GDM1 (cell line): ENCODE results near the gene AFG3L2.
A peak's percentile ranks its signal among the peaks of the same experiment; 100 is the strongest.

ENCODE experiments used
- DNase-seq: peaks from one replicate; lab custom pipeline; 2025; lab: John Stamatoyannopoulos, UW

Gene AFG3L2

DNA sequence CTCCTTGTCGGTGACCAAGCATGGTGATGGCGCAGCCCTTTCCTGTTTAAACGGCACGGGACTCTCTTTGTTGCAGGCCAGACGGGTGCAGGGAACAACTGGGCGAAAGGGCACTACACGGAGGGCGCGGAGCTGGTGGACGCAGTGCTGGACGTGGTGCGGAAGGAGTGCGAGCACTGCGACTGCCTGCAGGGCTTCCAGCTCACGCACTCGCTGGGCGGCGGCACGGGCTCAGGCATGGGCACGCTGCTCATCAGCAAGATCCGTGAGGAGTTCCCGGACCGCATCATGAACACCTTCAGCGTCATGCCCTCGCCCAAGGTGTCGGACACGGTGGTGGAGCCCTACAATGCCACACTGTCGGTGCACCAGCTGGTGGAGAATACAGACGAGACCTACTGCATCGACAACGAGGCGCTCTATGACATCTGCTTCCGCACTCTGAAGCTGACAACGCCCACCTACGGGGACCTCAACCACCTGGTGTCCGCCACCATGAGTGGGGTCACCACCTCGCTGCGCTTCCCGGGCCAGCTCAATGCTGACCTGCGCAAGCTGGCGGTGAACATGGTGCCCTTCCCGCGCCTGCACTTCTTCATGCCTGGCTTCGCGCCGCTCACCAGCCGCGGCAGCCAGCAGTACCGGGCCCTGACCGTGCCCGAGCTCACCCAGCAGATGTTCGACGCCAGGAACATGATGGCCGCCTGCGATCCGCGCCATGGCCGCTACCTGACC lies 51.9 kb downstream of the AFG3L2 start:
- DNase-seq: no peak

DNA sequence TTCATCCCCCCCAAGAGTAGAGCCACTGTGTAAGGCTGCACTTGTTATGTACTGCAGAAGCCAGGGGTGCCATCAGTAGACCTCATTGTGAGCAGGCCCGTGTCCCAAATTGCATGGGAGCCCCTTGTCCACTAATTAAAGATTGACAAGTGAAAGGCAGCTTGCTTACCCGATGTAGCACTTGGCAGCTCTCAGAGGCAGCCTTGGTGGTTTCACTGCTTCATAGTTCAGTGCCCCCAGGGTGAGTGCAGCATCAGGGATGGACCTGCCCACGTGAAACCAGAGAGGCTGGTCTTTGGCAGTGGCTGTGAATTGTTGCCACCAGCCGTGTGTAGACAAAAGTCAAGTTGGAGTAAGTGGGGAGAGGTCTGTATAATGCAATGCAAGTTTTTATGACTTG lies 55.7 kb downstream of the AFG3L2 start:
- DNase-seq: no peak

GRCh38 chr18:12318857-12319256 lies 58.2 kb downstream of the AFG3L2 start:
- DNase-seq: no peak

DNA sequence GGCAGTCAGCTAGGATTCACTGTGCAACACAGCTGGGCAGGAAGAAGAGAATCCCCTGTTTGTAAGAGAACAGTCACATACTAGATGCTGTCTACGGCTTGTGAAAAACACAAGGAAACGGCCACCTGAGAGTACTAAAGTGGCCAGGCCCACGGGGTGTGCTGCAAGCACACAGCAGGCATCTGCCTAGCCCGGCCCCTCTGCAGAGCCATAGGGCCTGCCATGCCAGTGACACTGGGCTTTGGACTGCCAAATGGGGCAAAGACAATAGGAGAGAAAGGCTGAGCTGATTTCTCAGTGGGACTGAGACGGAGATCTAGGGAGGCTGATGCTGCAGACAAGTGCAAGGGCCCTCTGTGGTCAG lies 58.7 kb downstream of the AFG3L2 start:
- DNase-seq: no peak

DNA sequence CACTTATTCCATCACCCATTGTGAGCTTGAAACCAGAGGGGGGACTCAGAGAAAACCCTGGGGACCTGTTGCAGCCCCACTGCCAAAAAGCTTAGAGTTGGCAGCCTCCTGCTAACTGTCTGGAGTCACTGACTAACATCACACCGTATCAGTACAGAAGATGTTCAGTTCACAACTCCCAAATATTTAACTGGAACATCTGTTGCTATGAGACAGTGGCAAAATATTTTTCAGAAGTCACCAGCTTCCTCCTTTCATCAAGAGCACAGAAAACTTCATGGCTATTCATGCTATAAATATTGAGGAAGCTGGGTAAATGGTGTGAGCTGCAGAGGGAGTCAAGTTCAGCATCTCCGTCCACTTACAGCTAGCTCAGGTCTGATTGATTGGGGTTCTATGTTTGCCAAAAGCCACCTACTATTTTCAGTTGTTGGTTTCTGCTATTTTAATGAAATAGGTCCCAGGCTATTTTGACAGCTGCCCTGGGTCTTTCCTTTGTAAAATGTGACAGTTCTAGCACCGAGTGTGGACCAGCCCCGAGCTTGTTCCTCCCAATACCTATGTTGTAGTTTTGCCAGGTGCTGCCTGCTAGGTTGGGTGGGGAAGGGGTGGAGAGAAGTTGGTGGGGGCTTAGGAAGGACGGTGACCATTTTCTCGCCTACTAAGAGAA lies 59.2 kb downstream of the AFG3L2 start:
- no peak for DNase-seq

DNA sequence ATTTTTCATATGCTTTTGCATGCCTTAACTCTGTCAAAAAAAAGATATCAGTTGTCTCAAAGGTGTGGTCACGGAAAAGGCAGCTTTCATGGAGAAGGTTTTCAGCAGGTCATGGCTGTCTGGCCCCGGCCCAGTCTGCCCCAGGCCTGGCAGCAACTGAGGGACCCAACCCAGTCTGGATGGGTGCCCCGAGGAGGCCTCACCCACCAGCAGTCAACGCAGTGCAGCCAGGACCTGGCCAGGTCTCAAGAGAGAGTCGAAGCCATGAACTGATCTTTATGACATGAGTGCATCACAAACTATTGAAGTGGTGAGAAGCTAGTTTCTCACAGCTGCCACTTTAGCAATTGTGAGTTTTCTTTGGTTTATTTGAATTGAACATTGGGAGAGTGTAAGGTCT lies 61.1 kb downstream of the AFG3L2 start:
- DNase-seq: no peak

DNA sequence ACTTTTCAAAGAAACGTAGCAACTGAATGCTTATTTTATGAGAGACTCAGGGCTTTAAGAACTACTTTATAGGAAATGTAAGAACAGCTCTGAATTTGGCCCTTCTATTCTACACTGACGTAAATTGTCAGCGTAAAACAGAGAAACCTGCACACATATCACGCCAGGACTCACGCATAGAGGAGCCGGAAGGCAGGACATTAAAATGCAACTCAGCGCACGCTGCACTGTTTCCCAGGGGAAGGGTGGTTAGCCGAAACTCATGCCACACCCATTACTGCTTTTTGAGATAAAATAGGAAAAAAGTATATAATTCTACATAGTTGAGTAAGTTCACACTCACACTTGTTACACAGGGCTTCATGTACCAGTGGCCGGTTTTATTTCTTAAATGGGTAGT lies 61.5 kb downstream of the AFG3L2 start:
- no peak for DNase-seq

GRCh38 chr18:12314591-12315305 lies 62.3 kb downstream of the AFG3L2 start:
- DNase-seq: no peak

DNA sequence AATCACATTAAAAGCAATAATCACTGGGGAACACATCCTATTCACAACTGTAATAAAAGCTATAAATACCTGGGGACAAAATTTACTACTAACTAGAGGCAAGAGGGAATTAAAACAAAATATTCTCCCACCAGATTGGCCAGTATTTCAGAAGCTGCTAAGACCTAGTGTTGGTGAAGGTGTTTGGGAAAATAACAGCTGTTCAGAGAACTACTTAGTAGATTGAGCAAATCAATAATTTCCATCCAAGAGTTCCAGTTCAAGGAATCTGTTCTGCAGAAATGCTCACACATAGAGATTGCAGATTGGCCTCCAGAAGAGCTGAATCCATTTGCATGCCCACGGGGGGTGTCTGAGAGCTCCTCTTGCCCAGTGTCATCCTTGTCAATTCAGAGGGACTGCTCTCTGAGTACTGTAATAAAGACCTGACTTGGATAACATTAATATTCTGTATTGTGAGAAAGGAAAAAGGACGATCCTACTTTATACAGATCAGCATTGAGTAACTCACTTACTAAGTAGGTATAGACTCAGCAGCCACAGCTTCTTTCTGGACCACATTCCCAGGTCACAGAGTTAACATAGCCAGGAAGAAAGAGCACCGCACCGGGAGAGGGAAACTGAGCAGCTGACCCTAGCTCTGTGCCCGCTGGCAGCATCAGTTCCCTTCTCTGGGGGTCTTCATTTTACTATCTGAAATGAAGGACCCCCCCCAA lies 63.3 kb downstream of the AFG3L2 start:
- DNase-seq: no peak

DNA sequence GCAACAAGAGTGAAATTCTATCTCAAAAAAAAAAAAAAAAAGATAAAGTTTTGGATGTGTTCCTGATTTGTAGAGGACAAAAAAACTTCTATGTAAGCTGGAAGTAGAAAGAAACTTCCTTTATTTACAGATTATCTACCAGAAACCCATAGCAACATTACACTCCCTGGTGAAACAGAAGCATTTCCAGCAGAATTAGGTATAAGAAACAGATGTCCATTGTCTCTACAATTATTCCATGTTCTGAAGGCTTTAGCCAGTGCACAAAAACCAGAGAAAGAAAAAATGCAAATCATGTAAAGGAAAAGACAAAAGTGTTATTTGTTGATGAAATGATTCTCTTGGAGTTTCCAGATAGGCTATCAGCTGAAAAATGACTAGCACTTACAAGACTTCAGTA lies 64.1 kb downstream of the AFG3L2 start:
- DNase-seq: no peak

GRCh38 chr18:12310762-12311161 lies 66.3 kb downstream of the AFG3L2 start:
- DNase-seq: no peak

- DNase-seq: no peak
Observed at GRCh38 chr18:12309683-12310198, 67.3 kb downstream of the AFG3L2 start.

- peak; percentile 24 for DNase-seq
Observed at GRCh38 chr18:12308386-12309100, 68.5 kb downstream of the AFG3L2 start.

DNA sequence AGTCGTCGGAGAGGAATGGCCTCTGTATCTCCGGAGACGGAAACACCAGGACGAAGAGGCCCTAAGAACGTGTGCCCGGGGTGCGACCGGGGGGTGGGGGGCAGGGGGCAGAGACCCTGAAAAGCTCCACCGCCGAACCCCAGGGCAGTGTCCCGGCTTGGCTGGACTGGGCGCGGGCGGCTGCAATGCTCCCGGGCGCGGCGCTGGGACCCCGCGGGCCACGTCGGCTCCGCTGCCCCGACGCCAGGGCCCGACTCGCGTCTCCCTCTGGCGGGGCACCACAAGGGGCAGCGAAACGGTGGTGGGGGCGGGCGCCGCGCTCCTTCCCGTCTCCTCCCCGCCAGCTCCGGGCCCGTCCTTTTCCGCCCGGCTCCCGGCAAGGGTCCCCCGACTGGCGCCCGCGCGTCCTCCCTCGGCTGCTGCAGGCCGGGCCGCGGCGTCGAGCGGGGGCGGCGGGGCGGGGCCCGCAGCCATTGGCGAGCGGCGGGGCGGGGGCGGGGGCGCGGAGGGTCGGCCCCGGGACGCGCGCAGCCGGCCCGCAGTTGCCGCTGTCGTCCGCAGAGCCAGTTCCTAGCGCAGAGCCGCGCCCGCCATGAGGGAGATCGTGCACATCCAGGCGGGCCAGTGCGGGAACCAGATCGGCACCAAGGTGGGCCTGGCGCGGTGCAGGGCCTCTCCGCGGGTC lies 69.2 kb downstream of the AFG3L2 start, which contains the start of gene TUBB6:
TUBB6 (plus strand) TSS at position 541 of the 685 bp plus-strand sequence; CDS start at position 593, 52 bp downstream.
- DNase-seq: peak; percentile 46

DNA sequence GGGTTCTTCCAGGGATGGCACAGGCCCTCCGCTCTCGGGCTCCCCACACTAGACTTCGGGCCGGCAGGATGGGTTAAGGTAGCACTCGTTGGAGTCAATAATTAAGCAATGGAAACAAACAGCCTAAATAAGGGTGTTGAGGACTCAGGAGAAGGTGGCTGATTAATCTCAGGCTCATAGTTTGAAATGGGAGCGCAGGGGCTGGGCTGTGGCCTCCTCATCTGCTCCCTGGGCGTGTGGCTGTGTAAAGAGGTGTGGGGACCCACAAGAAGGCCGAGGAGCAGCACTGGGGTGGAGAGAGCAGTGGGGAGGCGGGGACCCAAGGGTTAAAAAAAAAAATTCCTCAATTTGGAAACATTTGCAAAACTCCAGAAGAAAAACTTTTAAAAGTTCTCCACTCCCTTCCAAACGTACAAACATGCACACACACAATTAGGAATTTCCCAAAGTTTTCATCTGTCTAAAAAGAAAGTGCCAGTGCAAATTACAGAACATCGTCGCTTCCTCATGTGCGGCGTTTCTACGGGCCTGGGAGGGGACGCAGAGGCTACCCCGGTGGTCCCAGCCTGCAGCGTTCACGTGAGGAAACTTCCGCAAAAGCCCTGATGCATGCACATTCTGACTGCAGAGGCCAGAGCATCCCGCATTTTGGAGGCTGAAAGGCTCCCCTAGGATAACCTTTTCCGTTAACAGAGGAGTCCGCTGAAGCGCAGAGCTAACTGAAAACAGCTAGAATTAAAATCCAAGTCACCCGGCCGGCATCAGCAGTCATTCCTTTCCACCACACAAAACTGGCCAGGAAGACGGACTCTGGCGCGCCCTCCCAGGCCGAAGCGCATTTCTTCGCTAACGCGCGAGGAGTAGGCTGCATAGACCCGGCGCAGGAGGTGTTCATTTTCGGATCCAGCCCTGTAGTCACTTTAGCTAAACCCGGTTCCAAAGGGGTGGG lies 70.0 kb downstream of the AFG3L2 start:
- no peak for DNase-seq

- no peak for DNase-seq
Observed at GRCh38 chr18:12305930-12306629, 70.9 kb downstream of the AFG3L2 start.

- DNase-seq: no peak
Observed at GRCh38 chr18:12305211-12305610, 71.8 kb downstream of the AFG3L2 start.

GRCh38 chr18:12304351-12305210 lies 72.4 kb downstream of the AFG3L2 start:
- no peak for DNase-seq
